ENCODE results near the gene GJA9. TPM values are rescaled to one million over a fixed set of nuclear protein-coding genes. Genes with fewer than 3 reads are reported as not detected.

The GJA9 gene
- total and polyA plus RNA-seq, 2 donors (not counting 1 experiment from before 2014, with no cell fraction given) = under 0.01 TPM; not detected in 1

DNA sequence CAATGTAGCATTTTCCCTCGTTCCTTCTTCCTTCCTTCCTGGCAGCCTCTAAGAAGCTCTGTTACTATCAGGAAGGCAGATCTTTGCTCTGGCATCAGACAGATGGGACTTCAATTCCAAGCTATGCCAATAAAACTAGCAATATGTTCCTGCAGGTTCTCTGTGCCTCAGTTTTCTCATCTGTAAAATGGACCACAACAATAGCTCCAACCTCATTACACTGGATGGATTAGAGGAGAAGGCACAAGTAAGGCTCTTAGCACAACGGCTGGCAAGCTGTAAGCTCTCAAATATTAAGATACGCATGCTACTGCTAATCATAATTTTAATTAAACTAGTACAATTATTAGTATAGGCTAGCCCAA lies 49.0 kb downstream of the GJA9 start:
- DNase-seq (ENCODE audit: low read depth in 2 of 2) = no peak
- no peaks in the 10 kb centered on the region for H4K20me1 ChIP-seq (ENCODE audit: control insufficient read depth, extremely low read depth, insufficient read depth, low read length)
- H3K9ac ChIP-seq (ENCODE audit: insufficient read depth, low read length) = no peak overlapping the region
- H3K9me3 ChIP-seq (ENCODE audit: control insufficient read depth, insufficient read depth, low read depth, low read length) = no peaks in the 10 kb centered on the region
- TF ChIP-seq, protein P1, sequence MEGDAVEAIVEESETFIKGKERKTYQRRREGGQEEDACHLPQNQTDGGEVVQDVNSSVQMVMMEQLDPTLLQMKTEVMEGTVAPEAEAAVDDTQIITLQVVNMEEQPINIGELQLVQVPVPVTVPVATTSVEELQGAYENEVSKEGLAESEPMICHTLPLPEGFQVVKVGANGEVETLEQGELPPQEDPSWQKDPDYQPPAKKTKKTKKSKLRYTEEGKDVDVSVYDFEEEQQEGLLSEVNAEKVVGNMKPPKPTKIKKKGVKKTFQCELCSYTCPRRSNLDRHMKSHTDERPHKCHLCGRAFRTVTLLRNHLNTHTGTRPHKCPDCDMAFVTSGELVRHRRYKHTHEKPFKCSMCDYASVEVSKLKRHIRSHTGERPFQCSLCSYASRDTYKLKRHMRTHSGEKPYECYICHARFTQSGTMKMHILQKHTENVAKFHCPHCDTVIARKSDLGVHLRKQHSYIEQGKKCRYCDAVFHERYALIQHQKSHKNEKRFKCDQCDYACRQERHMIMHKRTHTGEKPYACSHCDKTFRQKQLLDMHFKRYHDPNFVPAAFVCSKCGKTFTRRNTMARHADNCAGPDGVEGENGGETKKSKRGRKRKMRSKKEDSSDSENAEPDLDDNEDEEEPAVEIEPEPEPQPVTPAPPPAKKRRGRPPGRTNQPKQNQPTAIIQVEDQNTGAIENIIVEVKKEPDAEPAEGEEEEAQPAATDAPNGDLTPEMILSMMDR (conservative IDR thresholded peaks at IDR 0.05 in 1 of 2, IDR thresholded peaks at IDR 0.05 in 1 of 2; ENCODE audit: low read depth in 1 of 2, low read length in 2 of 2) = no peak
- no peak for TF ChIP-seq EZH2 (IDR thresholded peaks at IDR 0.05; ENCODE audit: low read length, missing control alignments)
- no peak overlapping the region for H2AFZ ChIP-seq (ENCODE audit: low read length)
- no peak overlapping the region for H3K4me2 ChIP-seq (ENCODE audit: extremely low read depth, insufficient read depth, low read length)
- H3K27ac ChIP-seq (ENCODE audit: insufficient read depth, low read length) = no peak overlapping the region
- H3K36me3 ChIP-seq (ENCODE audit: control insufficient read depth, insufficient read depth, low read length) = no peaks in the 10 kb centered on the region
- H3K27me3 ChIP-seq (ENCODE audit: control insufficient read depth, insufficient read depth, low read length) = peaks cover 4% of the 10 kb centered on the region
- no peak overlapping the region for H3K4me3 ChIP-seq (replicated peaks in 1 of 4; ENCODE audit: control extremely low read depth in 1 of 4, insufficient read depth in 1 of 4, low read depth in 3 of 4, low read length in 4 of 4)
- no peaks in the 10 kb centered on the region for H3K4me1 ChIP-seq (ENCODE audit: control insufficient read depth, extremely low read depth, insufficient read depth, low read length)
- no peaks in the 10 kb centered on the region for H3K79me2 ChIP-seq (ENCODE audit: control insufficient read depth, insufficient read depth, low read length)

DNA sequence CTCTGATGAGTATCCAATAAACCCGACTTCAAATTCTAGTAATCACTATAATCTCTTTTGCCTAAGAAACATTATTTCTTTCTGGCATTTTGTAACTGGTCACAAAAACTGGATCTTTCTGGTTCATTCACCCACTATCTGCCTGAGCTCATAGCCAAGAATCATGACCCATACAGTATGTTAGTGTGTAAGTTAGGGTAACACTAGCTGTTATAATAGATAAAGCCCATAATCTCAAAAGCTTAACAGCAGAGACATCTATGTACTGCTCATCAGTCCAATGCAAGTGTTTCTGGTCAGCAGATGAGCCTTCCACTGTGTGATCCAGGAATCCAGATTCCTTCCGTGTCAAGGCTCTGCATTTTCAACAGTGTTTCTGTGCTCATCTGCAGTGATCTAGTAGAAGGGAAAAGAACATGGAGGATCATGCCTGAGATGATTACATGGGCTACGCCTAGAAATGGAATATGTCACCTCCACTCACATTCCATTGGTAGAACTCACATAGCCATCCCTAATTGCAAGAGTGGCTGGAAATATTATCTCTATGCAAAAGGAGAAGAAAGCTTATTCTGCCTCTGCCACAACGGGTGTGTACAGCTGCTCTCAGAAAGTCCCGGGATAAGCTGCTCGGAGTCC lies 49.5 kb downstream of the GJA9 start:
- peaks cover 4% of the 10 kb centered on the region for H3K27me3 ChIP-seq (ENCODE audit: control insufficient read depth, insufficient read depth, low read length)
- H3K79me2 ChIP-seq (ENCODE audit: control insufficient read depth, insufficient read depth, low read length) = no peaks in the 10 kb centered on the region
- no peak overlapping the region for H3K9ac ChIP-seq (ENCODE audit: insufficient read depth, low read length)
- no peak overlapping the region for H2AFZ ChIP-seq (ENCODE audit: low read length)
- H4K20me1 ChIP-seq (ENCODE audit: control insufficient read depth, extremely low read depth, insufficient read depth, low read length) = no peaks in the 10 kb centered on the region
- no peaks in the 10 kb centered on the region for H3K9me3 ChIP-seq (ENCODE audit: control insufficient read depth, insufficient read depth, low read depth, low read length)
- H3K27ac ChIP-seq (ENCODE audit: insufficient read depth, low read length) = no peak overlapping the region
- H3K36me3 ChIP-seq (ENCODE audit: control insufficient read depth, insufficient read depth, low read length) = no peaks in the 10 kb centered on the region
- TF ChIP-seq, protein P1 (conservative IDR thresholded peaks at IDR 0.05 in 1 of 2, IDR thresholded peaks at IDR 0.05 in 1 of 2; ENCODE audit: low read depth in 1 of 2, low read length in 2 of 2) = no peak
- TF ChIP-seq EZH2 (IDR thresholded peaks at IDR 0.05; ENCODE audit: low read length, missing control alignments) = no peak
- no peak overlapping the region for H3K4me3 ChIP-seq (replicated peaks in 1 of 4; ENCODE audit: control extremely low read depth in 1 of 4, insufficient read depth in 1 of 4, low read depth in 3 of 4, low read length in 4 of 4)
- no peaks in the 10 kb centered on the region for H3K4me1 ChIP-seq (ENCODE audit: control insufficient read depth, extremely low read depth, insufficient read depth, low read length)
- DNase-seq (ENCODE audit: low read depth in 2 of 2) = no peak
- H3K4me2 ChIP-seq (ENCODE audit: extremely low read depth, insufficient read depth, low read length) = no peak overlapping the region

GRCh38 chr1:38829368-38829767 lies 52.0 kb downstream of the GJA9 start:
- no peak for DNase-seq (ENCODE audit: low read depth in 2 of 2)
- no peak overlapping the region for H3K27ac ChIP-seq (ENCODE audit: insufficient read depth, low read length)
- no peaks in the 10 kb centered on the region for H4K20me1 ChIP-seq (ENCODE audit: control insufficient read depth, extremely low read depth, insufficient read depth, low read length)
- peaks cover 6% of the 10 kb centered on the region for H3K27me3 ChIP-seq (ENCODE audit: control insufficient read depth, insufficient read depth, low read length)
- no peaks in the 10 kb centered on the region for H3K36me3 ChIP-seq (ENCODE audit: control insufficient read depth, insufficient read depth, low read length)
- no peak for TF ChIP-seq EZH2 (IDR thresholded peaks at IDR 0.05; ENCODE audit: low read length, missing control alignments)
- TF ChIP-seq, protein P1 (conservative IDR thresholded peaks at IDR 0.05 in 1 of 2, IDR thresholded peaks at IDR 0.05 in 1 of 2; ENCODE audit: low read depth in 1 of 2, low read length in 2 of 2) = no peak
- no peaks in the 10 kb centered on the region for H3K4me1 ChIP-seq (ENCODE audit: control insufficient read depth, extremely low read depth, insufficient read depth, low read length)
- no peak overlapping the region for H2AFZ ChIP-seq (ENCODE audit: low read length)
- no peak overlapping the region for H3K4me3 ChIP-seq (replicated peaks in 1 of 4; ENCODE audit: control extremely low read depth in 1 of 4, insufficient read depth in 1 of 4, low read depth in 3 of 4, low read length in 4 of 4)
- no peak overlapping the region for H3K9ac ChIP-seq (ENCODE audit: insufficient read depth, low read length)
- no peak overlapping the region for H3K4me2 ChIP-seq (ENCODE audit: extremely low read depth, insufficient read depth, low read length)
- no peaks in the 10 kb centered on the region for H3K9me3 ChIP-seq (ENCODE audit: control insufficient read depth, insufficient read depth, low read depth, low read length)
- no peaks in the 10 kb centered on the region for H3K79me2 ChIP-seq (ENCODE audit: control insufficient read depth, insufficient read depth, low read length)

All from fibroblast of lung (primary cell).